DMS153 (cell line): Measurements from ENCODE around the gene LRRC45.
A peak's percentile ranks its signal among the peaks of the same experiment; 100 is the strongest.

Experiments used
- DNase-seq: peaks from one replicate; lab custom pipeline; 2025; lab: John Stamatoyannopoulos, UW

Gene LRRC45

GRCh38 chr17:82051776-82052637, 28.9 kb downstream of the LRRC45 start, which contains the start of the genes GPS1 and RFNG:
TSS of gene GPS1 (plus strand) at chr17:82051898. CDS start at chr17:82051932, 34 bp downstream.
TSS of gene RFNG (minus strand) at chr17:82051811. CDS start at chr17:82051766, 45 bp downstream.
- DNase-seq, result peak; percentile 4

GRCh38 chr17:82052638-82053059, 29.5 kb downstream of the LRRC45 start:
- DNase-seq, result no peak

GRCh38 chr17:82053130-82053529, 30.0 kb downstream of the LRRC45 start:
- DNase-seq, result no peak

GRCh38 chr17:82053556-82054263, 30.6 kb downstream of the LRRC45 start:
- no peak for DNase-seq

- no peak for DNase-seq
Observed at GRCh38 chr17:82054351-82055022, 31.4 kb downstream of the LRRC45 start.

- no peak for DNase-seq
Observed at GRCh38 chr17:82055023-82055964, 32.2 kb downstream of the LRRC45 start.

- no peak for DNase-seq
Observed at GRCh38 chr17:82055965-82056728, 33.0 kb downstream of the LRRC45 start.

GRCh38 chr17:82056729-82057621, 33.9 kb downstream of the LRRC45 start:
- DNase-seq, result no peak

- DNase-seq, result no peak
Observed at GRCh38 chr17:82058230-82058854, 35.2 kb downstream of the LRRC45 start.

- DNase-seq, result no peak
Observed at GRCh38 chr17:82058855-82059249, 35.7 kb downstream of the LRRC45 start.

GRCh38 chr17:82059272-82060000, 36.3 kb downstream of the LRRC45 start:
- DNase-seq, result no peak

- DNase-seq, result no peak
Observed at GRCh38 chr17:82060001-82060380, 36.9 kb downstream of the LRRC45 start.

GRCh38 chr17:82060614-82061013, 37.5 kb downstream of the LRRC45 start:
- no peak for DNase-seq

GRCh38 chr17:82061047-82061925, 38.2 kb downstream of the LRRC45 start:
- no peak for DNase-seq

GRCh38 chr17:82062076-82062983, 39.2 kb downstream of the LRRC45 start:
- DNase-seq, result no peak

- DNase-seq, result no peak
Observed at GRCh38 chr17:82062984-82063368, 39.9 kb downstream of the LRRC45 start.
